HG03159 (cell line): ENCODE measurements around the gene ERBB4.

Source experiments
- ATAC-seq: cut with Tn5 transposase; IDR thresholded peaks from one replicate; pipeline ENCODE4 v1.9.1; 2021; ENCODE audit warnings: mild to moderate bottlenecking, moderate library complexity; ENCODE audit not compliant: unreplicated experiment

Gene ERBB4

DNA sequence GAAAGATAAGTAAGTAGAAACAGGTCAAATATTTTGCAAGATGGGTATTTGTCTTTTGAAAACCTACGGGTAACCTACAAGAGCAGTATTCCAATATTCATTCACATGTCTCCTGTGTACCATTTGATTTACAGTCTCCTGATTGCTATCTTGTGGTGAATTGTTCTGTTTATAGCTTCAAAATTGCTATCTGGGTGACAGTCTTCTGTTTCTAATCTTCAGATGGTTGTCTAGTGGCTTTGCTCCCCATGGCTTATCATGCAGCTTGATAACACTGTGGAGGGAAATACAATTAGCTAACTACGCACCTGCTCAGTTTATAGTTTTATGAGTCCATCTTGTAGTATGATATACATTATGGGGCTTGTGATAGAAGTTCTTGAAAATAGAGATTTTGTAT, 1165.4 kb downstream of the ERBB4 start:
- ATAC-seq: no peak

DNA sequence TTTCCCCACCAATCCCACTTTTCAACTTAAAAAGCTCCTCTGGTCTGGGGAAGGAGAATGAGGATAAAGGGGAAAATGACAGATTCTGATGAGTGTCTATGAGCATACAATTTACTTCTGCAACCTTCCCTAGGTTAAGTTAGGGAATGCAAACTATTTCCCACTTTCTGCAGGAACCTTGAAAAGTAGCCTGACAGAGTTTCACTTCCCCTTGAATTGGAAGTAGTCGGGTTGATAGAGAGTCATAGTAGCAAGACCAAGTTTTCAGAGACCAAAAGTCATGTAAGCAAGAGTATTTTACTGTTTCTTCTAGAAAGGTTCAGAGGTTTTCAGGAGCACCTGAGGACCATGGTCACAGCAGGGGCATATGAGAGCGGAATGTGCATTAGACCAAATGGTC, 1167.1 kb downstream of the ERBB4 start:
- no peak for ATAC-seq

DNA sequence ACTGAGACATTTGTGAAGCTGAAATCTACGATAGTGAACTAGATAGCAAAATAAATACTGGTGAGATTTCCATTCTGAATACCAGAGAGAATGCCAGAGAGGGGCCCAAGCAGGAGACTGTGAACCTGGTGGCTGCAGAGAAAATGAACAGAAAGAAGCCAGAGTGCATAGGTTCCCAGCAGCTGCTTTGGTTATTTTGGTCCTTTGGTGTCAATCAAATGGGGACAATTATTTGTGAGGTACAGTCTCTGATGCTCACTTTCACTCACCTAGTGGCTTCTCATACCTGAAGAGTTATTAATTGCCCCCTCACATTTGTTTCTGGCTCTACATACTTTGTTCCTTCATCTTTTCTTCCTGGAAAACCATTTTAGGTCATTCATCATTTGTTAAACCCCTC, 1170.1 kb downstream of the ERBB4 start:
- ATAC-seq: no peak

DNA sequence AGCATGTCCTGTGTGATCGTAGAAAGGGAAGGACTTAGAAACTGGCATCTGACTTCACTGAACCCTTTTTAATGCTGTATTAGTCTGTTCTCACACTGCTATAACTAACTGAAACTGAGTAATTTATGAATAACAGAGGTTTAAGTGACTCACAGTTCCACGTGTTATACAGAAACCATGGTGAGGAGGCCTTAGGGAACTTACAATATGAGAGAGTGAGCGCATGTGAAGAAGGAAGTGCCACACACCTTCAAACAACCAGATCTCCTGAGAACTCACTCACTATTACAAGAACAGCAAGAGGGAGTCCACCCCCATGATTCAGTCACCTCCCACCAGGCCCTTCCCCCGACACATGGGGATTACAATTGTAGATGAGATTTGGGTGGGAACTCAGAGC, 1170.9 kb downstream of the ERBB4 start:
- ATAC-seq: peak; percentile 93

DNA sequence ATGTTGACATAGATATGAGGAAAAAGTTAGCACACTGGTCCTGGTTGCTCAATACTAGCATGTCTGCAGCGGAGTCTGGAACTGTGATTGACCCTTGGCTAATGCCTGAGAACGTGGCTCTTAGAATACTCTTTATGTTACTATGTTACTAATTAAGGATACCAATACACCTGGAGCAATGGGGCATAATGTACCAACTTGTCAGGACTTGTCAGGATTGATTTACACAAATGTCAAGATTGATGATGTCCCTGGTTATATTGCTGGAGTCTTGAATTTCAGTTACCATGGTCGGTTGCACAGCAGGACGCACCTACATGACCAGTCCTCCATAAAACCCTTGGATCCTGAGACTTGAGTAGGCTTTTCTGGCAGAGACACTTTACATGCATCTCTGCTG, 1171.3 kb downstream of the ERBB4 start:
- peak; percentile 26 for ATAC-seq

DNA sequence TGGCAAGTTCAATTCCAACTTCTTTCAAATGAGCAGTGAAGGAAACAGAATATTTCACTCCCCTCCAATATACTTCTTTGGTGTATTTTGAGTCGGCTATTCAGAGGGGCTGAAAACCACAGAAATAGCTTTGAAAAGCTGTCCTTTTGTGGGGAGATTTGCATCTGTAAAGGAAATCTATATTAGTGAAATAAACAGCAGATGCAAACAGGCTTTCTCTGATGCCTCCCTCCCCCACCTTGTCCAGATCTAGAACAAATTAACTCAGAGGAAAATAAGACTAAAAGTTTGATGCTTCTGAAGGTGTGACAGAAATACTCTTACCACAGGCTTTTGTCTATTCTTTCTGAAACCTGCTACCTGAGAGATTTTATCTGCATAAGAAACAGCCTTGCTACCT, 1173.7 kb downstream of the ERBB4 start:
- ATAC-seq: no peak

DNA sequence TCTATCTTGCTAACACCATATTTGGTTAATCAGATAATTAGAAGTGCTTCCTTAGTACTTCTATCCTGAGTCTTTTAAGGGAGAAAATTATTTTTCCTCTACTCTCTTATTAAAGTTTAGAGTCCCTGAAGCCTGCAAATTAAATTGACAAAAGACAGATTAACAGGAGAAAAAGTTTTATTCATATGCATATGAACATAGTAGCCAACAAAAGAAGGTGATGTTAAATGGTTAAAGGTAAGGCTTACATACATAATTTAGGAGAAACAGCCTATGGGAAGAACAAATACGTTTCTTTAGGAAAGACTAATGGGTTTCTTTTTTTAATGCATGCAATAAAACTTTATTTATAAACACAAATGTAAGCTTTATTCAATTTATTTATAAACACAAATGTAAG, 1177.2 kb downstream of the ERBB4 start:
- no peak for ATAC-seq

DNA sequence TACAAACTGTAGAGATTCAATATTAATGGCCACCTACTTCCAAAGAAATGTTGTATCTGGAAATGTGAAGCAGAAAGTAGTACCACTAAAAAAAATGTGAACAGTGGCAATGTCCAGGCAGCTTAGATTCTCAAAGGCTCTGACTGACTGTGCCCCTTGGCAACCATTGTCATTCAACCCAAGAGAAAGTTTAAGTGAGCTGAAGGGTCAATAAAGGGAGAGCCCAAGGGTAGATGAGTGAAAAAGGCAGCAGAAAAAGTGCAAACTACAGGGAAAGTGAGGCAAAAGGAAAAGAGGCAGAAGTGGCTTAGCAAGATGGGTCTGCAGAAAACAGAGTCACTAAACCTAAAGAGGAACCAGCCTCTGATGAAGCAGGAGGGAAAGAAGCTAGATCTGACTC, 1179.3 kb downstream of the ERBB4 start:
- no peak for ATAC-seq

DNA sequence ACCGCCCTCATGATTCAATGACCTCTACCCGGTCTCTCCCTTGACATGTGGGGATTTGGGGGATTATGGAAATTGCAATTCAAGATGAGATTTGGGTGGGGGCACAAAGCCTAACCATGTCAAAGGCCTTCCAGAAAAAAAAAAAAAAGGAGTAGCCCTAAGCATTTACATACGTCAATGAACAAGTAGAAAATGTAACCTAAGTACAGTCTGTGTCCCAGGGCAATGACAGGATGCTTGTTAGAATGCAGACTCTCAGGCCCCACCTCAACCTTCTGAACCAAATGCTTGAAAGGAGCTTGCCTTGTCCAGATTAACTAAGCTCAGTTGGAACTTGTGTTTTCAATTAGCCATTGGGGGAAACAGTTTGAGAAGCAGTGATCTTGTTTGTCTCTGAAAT, 1180.1 kb downstream of the ERBB4 start:
- ATAC-seq: no peak

DNA sequence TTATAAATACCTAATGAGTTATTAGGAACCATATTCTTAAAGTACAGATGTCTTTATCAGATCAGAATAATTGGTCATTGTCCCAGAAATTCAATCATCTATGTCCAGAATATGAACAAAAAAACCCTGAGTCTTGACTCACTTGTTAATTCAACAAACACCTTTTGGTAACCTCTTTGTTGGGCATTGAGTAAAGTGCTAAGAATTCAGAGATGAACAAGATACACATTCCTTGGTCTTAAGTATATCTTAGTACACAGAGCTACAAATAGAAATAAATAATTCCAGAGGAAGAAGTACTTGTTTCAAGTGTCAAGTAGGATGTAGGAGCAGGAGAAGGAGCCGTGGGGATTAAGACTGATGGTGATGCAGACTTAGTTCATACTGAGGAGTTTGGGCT, 1184.1 kb downstream of the ERBB4 start:
- ATAC-seq: no peak

DNA sequence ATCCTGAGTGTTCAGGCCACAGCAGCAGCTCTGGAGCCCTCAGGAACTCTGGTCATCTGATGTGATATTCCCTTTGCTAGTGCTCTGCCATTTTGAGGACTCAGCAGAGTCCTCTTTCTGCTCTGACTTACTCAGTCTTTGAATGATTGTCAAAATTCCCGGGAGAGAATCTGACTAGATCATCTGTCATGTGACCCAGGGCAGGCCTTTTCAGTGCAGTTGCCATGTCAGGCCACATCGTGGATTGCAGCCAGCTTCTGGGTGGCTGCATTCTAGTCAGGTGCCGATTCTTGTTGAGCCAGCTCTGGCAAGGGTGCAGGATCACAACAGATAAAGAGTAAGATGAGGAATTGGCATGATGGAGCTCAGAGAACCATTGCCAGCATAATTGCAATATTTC, 1186.6 kb downstream of the ERBB4 start:
- no peak for ATAC-seq

DNA sequence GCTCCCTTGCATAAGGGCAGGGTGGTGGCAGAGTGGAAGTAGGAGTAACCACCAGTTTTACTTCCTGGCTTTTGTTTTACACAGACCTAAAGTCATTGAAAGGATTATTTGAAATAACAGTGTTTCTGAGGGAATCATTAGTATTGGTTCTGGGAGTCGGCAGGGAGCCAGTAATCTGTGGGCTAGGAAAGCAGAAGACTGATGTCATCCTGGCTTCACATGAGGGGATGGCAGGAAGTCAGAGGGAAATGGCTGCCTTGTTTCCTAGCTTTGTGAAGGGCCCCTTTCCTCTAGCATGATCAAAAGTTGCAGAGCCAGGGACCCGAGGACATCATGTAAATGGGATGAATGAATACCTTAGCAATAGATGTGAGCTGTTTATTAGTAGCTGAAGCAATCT, 1189.6 kb downstream of the ERBB4 start:
- no peak for ATAC-seq

DNA sequence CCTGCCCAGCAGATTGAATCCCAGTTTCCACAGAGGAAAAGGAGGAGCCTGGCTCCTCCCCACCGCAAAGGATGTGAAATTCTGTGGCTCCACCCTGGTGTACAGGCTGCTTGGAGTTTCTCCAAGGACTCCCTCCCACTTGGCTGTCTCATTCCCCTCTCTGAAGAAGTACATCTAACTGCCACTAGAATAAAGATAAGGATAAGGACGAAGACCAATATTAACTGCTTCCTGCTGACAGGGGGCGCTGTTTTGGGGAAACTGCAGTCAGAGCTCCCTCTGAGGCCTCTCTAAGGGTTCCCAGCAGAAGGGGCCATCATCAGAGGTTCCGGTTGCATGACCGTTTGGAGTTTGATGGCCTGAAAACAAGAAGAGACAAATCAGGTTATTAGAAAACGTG, 1191.3 kb downstream of the ERBB4 start:
- ATAC-seq: no peak

DNA sequence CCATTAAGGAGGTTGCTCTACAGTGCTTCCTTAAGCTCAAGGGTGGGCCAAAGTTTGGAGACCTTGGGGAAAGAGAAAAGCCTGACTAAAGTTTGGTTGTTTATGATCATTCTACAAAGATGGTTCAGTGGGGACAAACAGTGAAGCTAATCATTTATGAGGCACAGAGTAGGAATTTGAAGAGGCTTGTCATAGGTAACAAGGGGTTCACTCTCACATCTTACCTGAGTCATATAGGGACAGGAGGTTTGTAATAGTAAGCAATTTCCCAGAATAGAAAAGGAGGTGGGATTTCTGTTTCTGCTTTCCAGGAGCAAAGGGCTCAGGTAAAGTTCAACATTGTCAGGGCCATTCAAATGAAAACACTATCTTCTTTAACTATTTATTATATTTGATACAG, 1194.3 kb downstream of the ERBB4 start:
- no peak for ATAC-seq

DNA sequence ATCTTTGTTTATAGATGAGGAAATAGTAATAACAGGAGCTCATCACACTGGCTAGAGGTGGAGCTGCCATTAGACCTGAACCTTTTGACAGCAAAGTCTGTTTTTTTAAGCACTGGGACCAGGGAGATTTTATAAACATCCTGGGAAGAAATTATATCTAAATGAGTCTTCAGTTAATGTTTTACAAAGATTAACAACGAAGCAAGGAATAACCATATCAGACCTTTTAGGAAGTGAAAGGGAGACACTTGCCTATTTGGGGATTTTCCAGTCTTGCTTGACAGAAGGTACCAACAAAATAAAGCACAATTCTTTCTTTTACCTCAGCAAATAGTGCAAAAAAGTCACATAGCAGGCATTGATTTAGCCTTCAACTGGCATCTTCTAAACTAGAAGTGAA, 1205.2 kb downstream of the ERBB4 start:
- no peak for ATAC-seq

DNA sequence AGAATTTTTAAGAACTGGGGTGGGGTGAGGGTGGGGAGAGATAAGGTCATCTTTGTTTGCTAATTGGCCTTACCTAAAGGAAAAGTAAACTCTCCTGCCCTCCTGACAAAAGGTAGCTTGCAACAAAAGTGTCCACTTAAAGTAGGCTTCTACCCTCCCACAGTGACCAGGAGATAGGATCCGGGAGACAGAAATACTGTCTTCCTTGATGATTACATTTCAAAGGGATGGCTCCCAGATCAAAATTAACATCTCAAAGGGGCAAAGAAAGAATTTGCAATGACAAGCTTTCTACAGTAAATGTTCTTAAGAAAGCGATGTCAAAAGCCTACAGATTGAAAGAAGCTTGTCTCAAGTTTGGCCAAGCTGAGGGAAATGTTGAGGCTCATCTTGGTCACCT, 1206.9 kb downstream of the ERBB4 start:
- no peak for ATAC-seq

DNA sequence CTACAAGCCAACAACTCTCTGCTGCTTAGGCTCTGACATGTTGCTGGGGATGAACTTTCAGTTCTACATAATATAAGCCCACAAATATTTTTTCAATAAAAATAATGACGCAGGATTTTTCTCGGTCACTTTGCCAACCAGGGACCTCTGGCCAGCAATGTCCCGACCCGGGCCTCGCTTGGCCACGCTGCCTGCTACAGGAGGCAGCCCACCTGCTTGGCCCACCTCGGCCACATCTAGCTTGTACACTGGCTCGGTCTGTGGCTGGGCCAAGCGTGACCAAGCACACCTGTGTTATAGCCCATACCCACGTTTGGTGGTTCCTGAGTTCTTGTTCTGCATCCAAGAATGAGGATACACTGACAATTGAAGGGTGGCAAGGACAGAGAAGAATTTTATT, 1208.7 kb downstream of the ERBB4 start:
- no peak for ATAC-seq

DNA sequence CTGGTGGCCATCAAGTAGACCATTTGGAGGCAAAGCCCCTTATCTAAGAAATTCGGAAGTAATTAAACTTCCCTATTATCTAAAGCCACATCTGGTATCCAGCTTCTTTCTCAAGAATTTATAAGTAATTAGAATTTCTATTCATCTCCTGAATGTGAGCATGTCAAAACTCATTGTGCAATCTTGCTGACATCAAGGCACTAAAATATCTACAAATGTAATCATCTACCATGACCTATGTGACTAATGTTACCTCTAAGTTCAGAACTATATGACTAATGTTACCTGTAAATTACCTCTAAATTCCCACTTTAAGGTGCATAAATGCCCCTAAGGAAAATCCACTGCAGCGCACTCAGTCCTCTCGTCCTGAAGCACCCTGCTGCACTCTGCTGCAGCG, 1209.2 kb downstream of the ERBB4 start:
- ATAC-seq: no peak

DNA sequence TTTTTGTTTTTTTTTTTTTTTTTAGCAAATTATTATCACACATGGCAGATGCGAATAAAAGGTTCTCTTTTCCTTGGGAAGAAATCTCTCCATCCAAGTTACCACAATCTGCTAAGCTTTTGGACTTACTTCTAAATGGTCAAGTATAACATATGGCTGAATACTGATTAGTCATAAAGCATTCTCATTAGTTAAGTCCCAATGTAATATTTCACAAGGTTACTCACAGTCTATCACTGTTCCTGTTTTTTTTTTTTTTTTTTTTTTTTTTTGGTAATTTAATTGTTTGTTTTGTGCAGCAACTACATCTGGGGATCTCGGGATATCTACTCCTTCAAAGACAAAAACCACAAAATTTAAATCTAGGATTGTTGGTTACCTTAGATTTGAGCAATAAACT, 1210.5 kb downstream of the ERBB4 start:
- no peak for ATAC-seq
